GM03348 (cell line): Measurements from ENCODE around the gene ARL11.
"Not testable (repeated sequence)": the region's sequence is repeated elsewhere in the genome, so short reads cannot be mapped to it uniquely, and the experiment has no call there.

Experiments used
- DNase-seq: peaks from one replicate; pipeline ENCODE4 v3.0.0; 2012; ENCODE audit warnings: low spot score

The ARL11 gene

DNA sequence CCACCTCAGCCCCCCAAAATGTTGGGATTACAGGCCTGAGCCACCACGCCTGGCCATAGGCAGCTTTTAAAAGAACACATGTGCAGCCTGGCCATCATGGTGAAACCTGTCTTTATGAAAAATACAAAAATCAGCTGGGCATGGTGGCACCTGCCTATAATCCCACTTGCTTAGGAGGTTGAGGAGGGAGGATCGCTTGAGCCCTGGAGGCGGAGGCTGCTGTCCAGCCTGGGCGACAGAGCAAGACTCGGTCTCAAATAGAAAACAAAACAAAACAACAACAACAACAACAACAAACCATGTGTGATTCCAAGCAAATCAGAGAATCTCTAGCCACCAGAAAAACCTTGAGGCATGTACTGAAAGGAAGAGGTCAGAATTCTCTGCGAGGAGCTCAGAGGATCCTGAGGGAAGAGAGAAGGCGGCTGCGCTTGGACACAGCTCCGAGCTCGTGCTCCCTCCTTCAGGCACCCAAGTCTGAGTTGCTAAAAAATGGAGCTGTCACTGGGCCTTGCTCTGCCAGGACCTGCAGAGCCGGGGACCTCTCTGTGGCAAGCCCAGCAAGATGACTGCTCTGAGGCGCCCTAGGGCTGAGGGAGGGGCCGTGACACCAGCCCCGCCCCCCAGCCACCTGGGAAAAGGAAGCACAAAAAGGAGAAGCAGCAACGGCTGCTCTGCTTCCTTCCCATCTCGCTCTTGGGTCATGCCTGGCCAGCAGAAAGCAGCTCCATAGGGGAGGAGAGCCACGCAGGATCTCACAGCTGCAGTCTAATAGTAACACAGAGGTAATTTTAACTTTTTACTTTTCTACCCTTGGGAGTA, at the start of gene ARL11:
Gene ARL11 (plus strand): TSS at position 677 of the 822 bp plus-strand sequence. CDS start 1,941 bp downstream, outside the sequence.
- DNase-seq, result no peak

DNA sequence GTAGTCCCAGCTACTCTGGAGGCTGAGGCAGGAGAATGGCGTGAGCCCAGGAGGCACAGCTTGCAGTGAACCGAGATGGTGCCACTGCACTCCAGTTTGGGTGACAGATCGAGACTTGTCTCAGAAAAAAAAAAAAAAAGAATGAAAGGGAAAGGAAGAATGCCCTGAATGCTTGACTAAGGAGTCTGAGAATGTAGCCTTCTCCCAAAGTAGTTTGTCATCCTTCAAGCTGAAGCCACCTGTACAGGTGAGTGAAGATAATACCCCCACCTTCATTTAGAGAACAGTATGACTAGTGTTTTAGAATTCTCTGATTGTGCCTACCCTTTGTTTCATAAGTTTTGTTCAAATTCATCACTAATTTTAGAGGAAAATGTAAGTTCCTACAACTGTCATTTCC, 48.8 kb upstream of the ARL11 start:
- no peak for DNase-seq

DNA sequence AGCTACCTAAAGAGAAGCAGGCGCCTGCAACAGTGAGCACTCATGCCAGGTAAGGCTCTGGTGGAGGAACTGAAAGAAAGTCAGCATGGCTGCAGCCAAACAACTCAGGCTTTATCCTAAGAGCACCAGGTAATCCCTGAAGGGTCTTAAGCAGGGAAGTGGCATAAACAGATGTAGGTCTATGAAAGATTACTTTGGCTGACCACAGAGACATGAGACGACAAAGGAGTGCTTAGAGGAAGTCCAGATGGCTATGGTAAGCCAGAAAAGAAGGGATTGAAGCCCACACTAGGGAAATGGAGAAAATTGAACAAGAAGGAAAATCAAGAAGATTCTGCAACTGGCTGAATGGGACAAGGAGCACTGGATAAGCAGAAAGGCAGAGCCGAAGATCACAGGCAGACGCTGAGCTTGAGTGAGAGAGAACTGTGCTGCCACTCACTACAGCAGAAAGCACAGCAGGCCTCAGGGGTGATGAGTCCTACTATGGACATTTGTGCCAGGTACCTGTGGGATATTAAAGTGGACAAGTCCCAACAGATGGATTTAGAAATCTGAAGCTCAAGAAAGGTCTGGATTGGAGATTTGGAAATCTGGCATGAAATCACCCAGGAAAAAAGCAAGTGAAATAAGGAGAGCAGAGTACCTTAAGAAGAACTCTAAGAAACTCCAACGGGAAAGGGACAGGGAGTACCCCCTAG, 47.2 kb upstream of the ARL11 start:
- DNase-seq, result no peak

DNA sequence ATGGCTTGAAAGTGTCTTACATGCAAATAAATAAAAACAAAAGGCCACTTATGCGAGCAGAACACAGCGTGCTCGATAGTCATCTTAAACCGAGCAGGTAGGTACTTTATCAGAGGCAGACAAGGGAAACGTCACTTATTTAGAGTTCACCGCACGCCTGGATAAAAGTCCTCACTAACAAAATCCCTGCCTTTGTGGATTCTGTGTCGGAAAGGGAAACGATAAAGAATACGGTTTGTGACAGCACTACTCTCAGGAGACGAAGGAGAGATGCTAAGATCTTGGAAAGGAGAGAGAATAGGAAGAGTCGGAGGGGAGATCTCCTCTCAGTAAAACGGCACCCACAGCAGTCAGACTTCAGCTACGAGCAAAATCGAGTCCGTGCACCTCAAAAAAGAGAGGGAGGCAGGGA, 43.5 kb upstream of the ARL11 start:
- no peak for DNase-seq

DNA sequence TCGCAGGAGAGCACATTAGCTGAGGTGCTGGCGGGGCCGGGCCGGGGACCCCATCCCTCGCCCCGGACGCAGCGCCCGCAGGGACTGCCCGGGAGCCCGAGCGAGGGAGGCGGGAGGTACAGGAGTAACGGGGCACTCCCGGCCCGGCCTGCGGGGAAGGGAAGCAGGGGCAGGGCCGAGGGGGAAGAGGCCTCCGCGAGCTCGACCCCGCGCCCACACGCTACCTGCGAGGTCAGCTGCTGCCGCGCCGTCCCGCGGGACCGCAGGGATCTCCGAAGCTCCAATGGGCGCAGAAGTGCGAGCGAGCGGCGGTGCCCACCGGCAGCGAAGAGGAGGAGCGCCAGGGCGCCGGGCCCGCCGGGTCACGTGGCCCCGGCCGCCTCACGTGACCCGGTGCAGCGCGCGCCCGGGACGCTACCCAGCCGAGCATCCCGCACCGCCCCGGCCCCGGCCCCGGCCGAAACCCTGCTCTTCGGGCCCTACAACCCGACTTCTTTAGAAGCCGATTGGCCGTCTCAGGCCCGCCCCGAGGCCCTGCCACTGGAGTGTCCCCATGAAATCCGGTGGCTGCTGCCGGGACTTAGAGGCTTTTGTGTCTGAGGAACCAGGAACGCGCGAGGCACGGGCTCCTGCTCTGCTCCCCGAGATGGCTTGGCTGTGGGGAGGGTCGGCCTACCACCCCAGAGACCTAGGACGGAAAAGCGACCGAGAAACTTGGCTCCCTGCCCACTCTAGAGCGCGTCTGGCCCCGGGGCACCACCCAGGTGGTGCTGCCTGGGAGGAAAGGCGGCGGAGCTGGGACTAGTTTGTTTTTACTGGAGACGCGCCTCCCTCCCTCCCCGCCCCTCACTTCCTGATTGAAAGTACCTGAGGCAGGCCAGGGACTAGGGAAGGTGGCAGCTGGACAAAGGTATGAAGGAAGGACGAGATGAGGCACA, 42.8 kb upstream of the ARL11 start, which contains the start of gene RCBTB1:
Gene RCBTB1 (minus strand): TSS at position 339 of the 938 bp plus-strand sequence. CDS start 18,279 bp downstream, outside the sequence.
- peak; percentile 98 for DNase-seq

DNA sequence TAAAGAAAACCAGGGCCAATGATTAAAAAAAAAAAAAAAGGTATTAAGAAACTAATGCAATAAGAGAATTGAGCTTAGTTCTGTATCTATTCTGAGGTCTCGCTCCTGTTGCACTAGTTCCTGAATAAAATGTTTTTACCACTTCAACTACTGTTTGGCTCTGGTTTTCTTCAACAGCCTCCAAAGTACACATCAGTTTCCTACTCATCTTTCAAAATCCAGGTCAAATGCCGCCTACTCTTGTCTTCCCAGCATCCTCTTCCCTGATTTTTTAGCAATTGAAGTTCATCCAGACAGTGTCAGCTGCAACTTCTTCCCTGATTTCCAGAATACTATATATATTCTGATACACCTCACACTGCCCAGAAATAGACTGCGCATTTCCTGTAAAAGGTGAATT, 41.6 kb upstream of the ARL11 start:
- DNase-seq, result no peak

DNA sequence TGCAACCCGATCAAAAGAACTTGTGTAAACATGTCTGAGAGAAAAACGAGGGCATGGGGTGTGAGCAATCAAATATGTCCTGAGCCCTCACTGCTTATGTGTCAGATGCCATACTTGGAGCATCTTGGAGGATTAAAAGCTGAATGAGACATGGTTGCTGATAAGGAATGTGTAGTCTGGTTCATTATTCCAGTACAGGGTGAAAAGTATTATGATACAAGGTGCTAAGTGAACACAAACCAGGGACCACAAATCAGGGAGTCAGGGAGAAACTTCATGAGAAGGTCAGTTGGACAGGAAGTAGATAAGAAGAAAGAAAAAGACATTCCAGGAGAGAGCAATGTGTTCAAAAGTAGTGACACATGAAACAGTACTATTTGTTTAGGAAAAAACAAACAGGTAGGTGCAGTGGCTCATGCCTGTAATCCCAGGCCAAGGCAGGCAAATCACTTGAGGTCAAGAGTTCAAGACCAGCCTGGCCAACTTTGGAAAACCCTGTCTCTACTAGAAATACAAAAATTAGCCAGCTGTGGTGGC, 40.9 kb upstream of the ARL11 start:
- DNase-seq, result peak; percentile 16

DNA sequence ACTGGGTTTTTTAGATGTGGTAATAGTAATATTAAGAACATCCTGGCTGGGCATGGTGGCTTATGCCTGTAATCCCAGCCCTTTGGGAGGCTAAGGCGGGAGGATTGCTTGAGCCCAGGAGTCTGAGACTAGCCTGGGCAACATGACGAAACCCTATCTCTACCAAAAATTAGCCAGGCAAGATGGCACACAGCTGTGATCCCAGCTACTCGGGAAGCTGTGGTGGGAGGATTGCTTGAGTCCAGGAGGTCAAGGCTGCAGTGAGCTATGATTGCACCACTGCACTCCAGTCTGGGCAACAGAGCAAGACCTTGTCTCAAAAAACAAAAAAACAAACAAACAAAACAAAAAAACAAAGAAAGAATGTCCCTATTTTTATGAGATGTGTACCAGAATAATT, 37.6 kb upstream of the ARL11 start:
- not testable (repeated sequence) for DNase-seq

DNA sequence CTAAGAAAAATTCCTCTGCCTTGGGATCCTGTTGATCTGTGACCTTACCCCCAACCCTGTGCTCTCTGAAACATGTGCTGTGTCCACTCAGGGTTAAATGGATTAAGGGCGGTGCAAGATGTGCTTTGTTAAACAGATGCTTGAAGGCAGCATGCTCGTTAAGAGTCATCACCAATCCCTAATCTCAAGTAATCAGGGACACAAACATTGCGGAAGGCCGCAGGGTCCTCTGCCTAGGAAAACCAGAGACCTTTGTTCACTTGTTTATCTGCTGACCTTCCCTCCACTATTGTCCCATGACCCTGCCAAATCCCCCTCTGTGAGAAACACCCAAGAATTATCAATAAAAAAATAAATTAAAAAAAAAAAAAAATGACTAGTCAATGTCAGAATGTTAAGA, 34.4 kb upstream of the ARL11 start:
- not testable (repeated sequence) for DNase-seq

DNA sequence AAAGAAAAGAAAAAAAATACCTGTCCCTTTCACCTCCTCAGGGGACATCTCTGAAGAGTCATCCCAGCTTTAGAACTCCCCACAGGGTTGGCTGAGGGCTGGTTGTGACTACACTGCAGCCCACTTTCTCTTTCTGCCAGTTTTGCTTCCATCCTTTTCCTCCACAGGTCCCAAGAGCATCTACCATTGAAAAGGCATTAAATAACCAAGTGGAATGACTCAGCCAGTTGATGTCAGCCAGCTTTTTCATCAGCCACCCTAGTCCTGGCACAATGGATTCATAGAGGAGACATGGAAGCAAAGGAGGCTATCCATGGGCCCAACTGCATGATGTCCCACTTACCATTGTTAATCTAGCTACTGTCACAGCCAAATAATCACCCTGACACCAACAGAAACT, 33.7 kb upstream of the ARL11 start:
- no peak for DNase-seq

DNA sequence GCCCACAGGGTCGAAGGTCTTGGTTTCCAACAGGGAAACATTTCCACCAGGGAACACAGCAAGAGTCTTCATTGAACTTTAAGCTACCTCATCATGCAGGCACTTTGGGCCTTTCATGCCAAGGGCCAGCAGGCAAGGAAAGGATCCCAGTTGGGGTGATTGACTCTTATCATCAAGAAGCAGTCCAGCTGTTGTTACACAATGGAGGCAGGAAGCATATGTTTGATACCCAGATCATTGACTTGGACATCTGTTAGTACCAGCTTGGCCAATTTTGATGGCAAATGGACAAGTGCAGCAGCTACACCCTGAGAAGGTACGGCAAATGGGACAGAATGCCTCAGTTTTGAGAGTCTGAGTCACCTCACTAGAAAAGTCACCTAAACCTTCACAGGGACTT, 32.1 kb upstream of the ARL11 start:
- DNase-seq, result no peak

DNA sequence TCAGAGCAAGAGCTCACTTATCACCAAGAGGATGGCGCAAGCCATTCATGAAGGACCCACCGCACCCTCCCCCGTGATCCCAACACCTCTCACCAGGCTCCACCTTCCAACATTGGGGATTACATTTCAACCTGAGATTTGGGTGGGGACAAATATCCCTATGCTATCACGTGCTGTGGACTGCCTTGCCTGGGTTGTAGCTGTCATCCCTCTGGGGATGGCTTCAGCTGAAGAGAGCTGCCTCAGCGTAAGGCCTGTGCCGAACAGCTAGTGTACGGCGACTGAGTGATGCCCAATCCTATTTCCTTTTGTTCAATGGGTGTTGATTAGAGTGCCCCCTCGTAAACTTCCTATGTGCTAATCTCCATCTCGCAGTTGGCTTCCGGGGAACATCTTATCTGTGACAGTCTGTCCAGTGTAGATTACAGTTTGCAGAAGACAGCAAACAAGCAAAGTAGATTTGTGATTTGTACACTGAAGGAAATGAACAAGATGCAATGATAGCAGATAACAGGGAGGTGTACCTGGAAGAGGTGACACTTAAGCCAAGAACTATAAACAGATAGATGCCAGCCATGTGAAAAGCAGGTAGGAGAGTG, 31.2 kb upstream of the ARL11 start:
- DNase-seq, result no peak

DNA sequence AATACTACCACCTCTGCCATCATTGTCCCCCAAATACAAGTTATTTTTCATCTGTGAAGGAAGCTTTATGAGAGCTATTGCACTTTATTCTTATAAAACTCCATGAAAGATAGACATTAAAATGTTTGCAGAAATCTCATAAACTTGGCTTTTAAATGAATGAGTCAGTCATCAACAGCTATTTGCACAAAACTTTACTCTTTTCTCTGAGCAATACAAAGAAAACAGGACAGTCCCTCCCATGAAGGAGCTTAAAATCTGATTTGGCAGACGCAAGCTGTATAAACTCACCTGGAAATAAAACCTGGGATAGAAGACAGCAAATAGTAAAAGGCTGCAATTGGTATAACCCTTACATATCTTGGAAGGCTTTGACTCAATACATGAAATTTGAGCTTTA, 26.3 kb upstream of the ARL11 start:
- no peak for DNase-seq

DNA sequence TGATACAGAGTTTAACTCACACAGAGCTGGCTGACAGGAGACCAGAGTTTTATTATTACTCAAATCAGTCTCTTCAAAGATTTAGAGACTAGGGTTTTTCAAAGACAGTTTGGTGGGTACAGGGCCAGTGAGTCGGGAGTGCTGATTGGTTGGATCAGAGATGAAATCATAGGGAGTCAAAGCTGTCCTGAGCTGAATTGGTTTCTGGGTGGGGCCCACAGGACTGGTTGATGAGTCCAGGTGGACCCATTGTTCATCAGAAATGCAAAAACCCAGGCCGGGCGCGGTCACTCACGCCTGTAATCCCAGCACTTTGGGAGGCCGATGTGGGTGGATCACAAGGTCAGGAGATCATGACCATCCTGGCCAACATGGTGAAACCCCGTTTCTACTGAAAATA, 25.7 kb upstream of the ARL11 start:
- DNase-seq, result not testable (repeated sequence)

DNA sequence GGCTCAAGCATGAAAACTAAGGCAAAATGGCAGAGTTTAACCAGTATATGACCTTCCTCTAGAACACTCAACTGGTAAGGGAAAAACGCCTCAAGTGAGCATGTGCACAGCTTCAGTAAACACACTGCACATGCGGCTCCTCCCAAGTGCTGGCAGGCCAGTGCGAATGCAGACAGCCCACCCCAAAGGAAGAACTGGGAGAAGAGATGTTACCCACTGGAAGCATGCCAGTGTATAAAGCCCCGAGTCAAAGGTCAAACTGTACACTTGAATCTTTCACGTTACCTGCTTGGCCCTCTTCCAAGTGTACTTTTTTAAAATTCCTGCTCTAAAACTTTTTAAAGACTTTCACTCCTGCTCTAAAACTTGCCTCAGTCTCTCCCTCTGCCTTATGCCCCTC, 23.7 kb upstream of the ARL11 start:
- no peak for DNase-seq

DNA sequence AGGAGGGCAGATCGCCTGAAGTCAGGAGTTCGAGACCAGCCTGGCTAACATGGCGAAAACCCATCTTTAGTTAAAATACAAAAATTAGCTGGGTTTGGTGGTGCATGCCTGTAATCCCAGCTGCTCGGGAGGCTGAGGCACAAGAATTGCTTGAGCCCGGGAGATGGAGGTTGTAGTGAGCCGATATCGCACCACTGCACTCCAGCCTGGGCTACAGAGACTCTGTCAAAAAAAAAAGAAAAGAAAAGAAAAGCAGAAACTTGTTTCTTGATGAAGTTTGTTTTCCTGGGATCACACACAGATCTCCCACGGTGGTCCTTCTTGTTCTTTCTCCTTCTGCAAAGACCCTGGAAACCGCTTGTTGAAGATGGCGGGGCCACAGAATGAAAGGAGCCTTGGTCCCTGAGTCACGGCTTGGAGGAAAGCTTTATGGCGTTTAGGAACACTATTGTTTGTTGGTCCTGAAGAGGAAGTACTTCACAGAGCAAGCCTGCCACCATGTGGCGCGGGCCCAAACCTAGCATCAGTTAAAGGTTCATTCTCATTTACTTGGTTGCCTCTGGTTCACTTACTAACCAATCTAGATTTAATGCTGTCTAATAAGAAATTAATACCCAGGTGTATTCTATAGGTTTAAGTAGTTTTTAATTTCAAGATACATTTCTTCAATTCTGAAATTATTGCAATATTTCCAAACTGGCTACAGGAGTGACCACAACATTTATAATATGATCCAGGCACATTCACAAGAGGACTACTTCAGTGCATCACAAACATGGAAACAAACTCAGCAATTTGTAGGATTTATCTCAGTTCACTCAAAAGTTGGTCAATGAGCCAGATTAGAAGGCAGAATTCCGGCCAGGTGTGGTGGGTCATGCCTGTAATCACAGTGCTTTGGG, 21.3 kb upstream of the ARL11 start:
- peak; percentile 89 for DNase-seq

DNA sequence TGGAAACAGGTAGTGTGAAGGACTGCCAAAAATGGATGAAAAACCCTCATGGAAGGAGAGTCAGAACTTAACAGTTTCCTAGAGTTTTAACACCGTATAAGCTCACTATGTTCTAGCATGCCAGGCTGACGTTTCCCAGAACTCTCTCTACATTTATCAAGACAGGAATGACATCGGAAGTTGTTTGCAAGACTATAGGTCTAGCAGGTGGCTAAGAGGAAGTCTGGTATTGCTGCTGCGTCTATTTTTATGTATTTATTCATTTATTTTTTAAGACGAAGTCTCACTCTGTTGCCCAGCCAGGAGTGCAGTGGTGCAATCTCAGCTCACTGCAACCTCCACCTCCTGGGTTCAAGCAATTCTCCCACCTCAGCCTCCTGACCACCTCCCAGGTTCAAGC, 20.5 kb upstream of the ARL11 start:
- no peak for DNase-seq

DNA sequence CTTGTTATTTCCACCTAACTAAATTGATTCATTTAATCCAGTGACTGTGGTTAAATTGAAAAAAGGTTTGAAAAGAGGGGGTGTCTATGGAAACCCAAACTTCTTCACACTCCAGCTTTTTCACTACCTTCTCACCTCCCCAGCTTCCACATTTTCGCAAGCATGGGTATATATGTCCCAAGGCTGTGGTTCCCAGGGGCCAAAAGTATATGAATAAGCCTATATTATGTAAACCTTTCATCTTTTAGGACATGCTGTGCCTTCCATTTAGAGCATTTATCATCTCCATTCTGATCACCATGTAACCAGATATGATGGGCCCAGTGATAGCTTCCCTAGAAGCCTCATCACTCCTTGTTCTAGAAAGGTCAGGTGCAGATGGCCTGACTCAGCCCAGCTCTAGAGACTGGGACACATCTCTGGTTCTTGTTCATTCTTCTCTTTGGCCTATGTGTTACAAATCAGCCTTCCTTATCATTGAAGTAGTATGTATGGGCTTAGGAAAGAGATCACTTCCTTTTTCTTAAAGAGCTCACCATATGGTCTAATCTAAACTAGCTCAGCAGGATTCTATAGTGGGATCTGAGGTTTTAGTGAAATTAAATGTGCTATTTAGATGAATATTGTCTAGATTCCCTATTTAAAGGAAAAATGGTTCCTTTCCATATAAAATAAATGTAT, 19.5 kb upstream of the ARL11 start:
- no peak for DNase-seq

DNA sequence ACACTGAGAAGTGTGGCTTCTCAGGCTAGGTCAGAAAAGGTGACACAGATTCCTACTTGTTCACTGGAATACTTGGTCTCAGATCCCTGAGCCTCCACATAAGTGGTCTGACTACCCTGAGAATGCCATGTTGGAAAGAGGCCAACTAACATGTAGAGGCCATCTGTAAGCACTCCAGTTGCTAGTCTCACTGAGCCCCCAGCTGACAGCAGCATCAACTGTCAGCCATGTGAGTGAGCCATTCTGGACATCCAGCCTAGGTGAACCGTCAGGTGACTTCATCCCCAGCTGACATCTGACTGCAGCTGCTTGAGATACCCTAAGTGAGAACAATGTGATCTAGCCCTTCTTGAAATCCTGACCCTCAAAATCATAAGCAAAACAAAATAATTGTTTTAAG, 18.1 kb upstream of the ARL11 start:
- no peak for DNase-seq

DNA sequence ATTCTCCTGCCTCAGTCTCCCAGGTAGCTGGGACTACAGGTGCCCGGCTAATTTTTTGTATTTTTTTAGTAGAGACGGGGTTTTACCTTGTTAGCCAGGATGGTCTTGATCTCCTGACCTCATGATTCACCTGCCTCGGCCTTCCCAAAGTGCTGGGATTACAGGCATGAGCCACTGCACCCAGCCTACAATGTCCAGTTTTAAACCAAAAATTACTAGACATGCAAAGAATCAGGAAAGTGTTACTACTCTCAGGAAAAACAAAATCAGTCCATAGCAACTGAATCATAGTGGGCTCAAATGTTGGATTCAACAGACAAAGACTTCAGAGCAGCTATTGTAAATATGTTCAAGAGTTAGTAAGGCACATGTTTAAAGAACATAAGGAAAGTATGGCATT, 16.3 kb upstream of the ARL11 start:
- not testable (repeated sequence) for DNase-seq
